SJSA1 (cell line): ENCODE data around the gene INMT. TPM values are rescaled to one million over a fixed set of nuclear protein-coding genes. Genes with fewer than 3 reads are reported as not detected.
"Not testable (repeated sequence)": the region's sequence is repeated elsewhere in the genome, so short reads cannot be mapped to it uniquely, and the experiment has no call there.

Experiments
- DNase-seq, 2 experiments: peaks; one replicate each; pipeline ENCODE4 v3.0.0-alpha.2; 2015 to 2020; ENCODE audit warnings: low spot score in 2 of 2, low read depth in 1 of 2
- H3K27ac ChIP-seq: fragments of 250-450 bp; sonication (Bioruptor Pico); 2 replicates; pipeline ENCODE4 v1.5.1; 2020; ENCODE audit warnings: mild to moderate bottlenecking, moderate library complexity
- H3K27me3 ChIP-seq: fragments of 250-450 bp; sonication (Bioruptor Pico); replicated peaks from 2 replicates; pipeline ENCODE4 v1.5.1; 2020; ENCODE audit warnings: mild to moderate bottlenecking, moderate library complexity
- H3K36me3 ChIP-seq: fragments of 250-450 bp; sonication (Bioruptor Pico); 2 replicates; pipeline ENCODE4 v1.5.1; 2020; ENCODE audit warnings: mild to moderate bottlenecking
- H3K4me1 ChIP-seq: fragments of 250-450 bp; sonication (Bioruptor Pico); replicated peaks from 2 replicates; pipeline ENCODE4 v1.6.1; 2021; ENCODE audit warnings: mild to moderate bottlenecking
- H3K4me3 ChIP-seq: fragments of 250-450 bp; sonication (Bioruptor Pico); 2 replicates; pipeline ENCODE4 v1.5.1; 2020; ENCODE audit warnings: mild to moderate bottlenecking
- H3K9me3 ChIP-seq: fragments of 250-450 bp; sonication (Bioruptor Pico); replicated peaks from 2 replicates; pipeline ENCODE4 v1.5.1; 2020; ENCODE audit warnings: mild to moderate bottlenecking
- total RNA-seq: library from RNA; depleted of rRNA; stranded (reverse); fragments of >200 nt; shearing (Covaris generic); gene quantifications from 2 replicates; pipeline ENCODE4 v1.2.3, GENCODE V29; 2014

Gene INMT
- total RNA-seq, 1 experiment from 2014 or later, result 0.08 TPM

GRCh38 chr7:30717181-30717580, 34.8 kb upstream of the INMT start:
- no peak for DNase-seq
- Histone ChIP-seq H3K36me3 (no peaks in the 10 kb centered on the region), H3K27ac (no peak overlapping the region), H3K27me3 (0 out of 2 replicates have a peak, but pooled peaks cover 4% of the 10 kb centered on the region), H3K9me3 (peaks cover 4% of the 10 kb centered on the region; the same call in 1 of the 2 replicates), H3K4me3 (no peak overlapping the region), H3K4me1 (no peaks in the 10 kb centered on the region)

- not testable (repeated sequence) for H3K4me3 ChIP-seq, H3K9me3 ChIP-seq, H3K4me1 ChIP-seq, H3K36me3 ChIP-seq, DNase-seq, H3K27ac ChIP-seq, H3K27me3 ChIP-seq
These were observed 32.5 kb upstream of the INMT start for GRCh38 chr7:30719434-30719833.

DNA sequence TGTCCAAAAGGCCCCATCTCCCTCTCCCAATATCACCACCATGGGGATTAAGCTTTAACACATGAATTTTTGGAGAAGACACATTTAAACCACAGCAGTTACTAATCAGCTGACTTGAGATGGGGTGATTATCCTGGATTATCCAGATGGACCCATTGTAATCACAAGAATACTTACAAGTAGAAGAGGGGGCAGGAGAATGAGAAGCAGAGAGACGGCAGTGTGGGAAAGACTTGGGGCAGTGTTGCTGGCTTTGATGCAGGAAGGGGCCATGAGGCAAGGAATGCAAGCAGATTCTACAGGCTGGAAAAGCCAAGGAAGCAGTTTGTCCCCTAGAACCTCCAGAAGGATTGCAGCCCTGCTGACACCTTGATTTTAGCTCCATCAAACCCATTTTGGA, 30.7 kb upstream of the INMT start:
- peaks cover 12% of the 10 kb centered on the region for H3K27me3 ChIP-seq
- peaks cover 4% of the 10 kb centered on the region; the same call in 1 of the 2 replicates for H3K9me3 ChIP-seq
- H3K36me3 ChIP-seq, result no peaks in the 10 kb centered on the region
- H3K4me1 ChIP-seq, result no peaks in the 10 kb centered on the region
- no peak overlapping the region for H3K4me3 ChIP-seq
- no peak for DNase-seq
- H3K27ac ChIP-seq, result no peak overlapping the region

DNA sequence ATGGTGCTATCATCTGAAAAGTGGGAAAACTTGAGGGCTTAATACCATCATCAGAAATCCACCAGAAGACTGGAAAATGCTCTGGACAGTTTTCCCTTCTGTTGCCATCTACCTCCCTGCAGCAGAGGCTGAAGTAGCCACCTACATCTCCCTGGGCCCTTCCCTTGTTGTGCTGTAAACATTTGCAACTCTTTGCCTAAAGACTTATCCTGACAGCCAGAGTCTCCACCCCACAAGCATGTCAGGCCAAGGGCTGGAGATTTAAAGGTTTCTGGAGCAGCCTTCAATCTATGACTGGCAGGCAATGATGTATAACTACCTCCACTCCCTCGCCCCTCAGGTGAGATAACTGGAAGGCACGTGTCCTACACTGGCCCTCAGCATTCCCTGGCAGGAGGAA, 29.7 kb upstream of the INMT start:
- H3K36me3 ChIP-seq, result no peaks in the 10 kb centered on the region

GRCh38 chr7:30722671-30723070, 29.3 kb upstream of the INMT start:
- H3K4me1 ChIP-seq, result no peaks in the 10 kb centered on the region
- no peak overlapping the region for H3K27ac ChIP-seq
- no peak for DNase-seq

More for the DNA sequence above, 29.7 kb upstream of the INMT start:
- Histone ChIP-seq H3K9me3 (peaks cover 4% of the 10 kb centered on the region; the same call in 1 of the 2 replicates), H3K4me1 (no peaks in the 10 kb centered on the region), H3K27me3 (peaks cover 12% of the 10 kb centered on the region), H3K4me3 (no peak overlapping the region), H3K27ac (no peak overlapping the region)
- no peak for DNase-seq

GRCh38 chr7:30723776-30724175, 28.2 kb upstream of the INMT start:
- no peak overlapping the region for H3K27ac ChIP-seq
- no peaks in the 10 kb centered on the region for H3K4me1 ChIP-seq
- no peaks in the 10 kb centered on the region for H3K9me3 ChIP-seq
- no peak for DNase-seq
- peaks cover 18% of the 10 kb centered on the region for H3K27me3 ChIP-seq
- no peak overlapping the region for H3K4me3 ChIP-seq
- H3K36me3 ChIP-seq, result no peaks in the 10 kb centered on the region

More at GRCh38 chr7:30722671-30723070, 29.3 kb upstream of the INMT start:
- Histone ChIP-seq H3K27me3 (peaks cover 12% of the 10 kb centered on the region), H3K9me3 (peaks cover 4% of the 10 kb centered on the region; the same call in 1 of the 2 replicates), H3K36me3 (no peaks in the 10 kb centered on the region), H3K4me3 (no peak overlapping the region)

DNA sequence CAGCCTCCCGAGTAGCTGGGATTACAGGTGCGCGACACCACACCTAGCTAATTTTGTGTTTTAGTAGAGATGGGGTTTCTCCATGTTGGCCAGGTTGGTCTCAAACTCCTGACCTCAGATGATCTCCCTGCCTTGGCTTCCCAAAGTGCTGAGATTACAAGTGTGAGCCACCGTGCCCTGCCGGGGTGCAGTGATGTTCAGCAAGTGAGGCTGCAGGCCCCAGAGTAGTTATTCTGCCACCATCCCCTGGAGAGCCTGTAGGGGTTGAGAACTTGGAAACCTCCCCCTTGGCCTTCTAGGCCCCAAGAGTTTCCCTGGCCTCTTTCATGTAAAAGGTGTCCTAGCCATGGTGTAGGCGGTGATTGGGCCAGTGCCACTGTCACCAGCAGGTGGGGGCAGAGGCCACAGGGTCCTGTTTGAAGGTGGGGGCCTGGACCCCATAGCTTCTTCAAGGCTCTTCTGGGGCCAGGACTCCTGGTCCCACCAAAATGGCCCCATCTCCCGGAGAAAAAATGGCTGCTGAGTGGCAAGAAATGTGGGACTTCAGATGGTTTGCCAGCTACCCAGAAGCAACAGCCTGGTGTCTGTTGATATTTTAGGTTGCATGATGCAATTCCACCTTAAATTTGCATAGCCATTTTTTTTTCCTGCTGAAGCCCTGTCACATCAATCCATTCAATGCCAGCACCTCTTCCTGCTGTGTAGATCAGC, 25.5 kb upstream of the INMT start:
- H3K4me3 ChIP-seq, result no peak overlapping the region
- H3K36me3 ChIP-seq, result no peaks in the 10 kb centered on the region
- peaks cover 37% of the 10 kb centered on the region for H3K27me3 ChIP-seq
- no peak for DNase-seq
- H3K9me3 ChIP-seq, result no peaks in the 10 kb centered on the region; the same call in 1 of the 2 replicates
- H3K27ac ChIP-seq, result no peak overlapping the region
- H3K4me1 ChIP-seq, result no peaks in the 10 kb centered on the region

GRCh38 chr7:30727061-30727945, 24.6 kb upstream of the INMT start:
- DNase-seq, result no peak
- Histone ChIP-seq H3K4me1 (no peaks in the 10 kb centered on the region), H3K27me3 (peaks cover 37% of the 10 kb centered on the region), H3K27ac (no peak overlapping the region), H3K4me3 (no peak overlapping the region), H3K9me3 (no peaks in the 10 kb centered on the region; the same call in 1 of the 2 replicates), H3K36me3 (no peaks in the 10 kb centered on the region)

- no peak overlapping the region for H3K27ac ChIP-seq
- no peak for DNase-seq
- no peaks in the 10 kb centered on the region; the same call in 1 of the 2 replicates for H3K9me3 ChIP-seq
- H3K4me3 ChIP-seq, result no peak overlapping the region
- H3K27me3 ChIP-seq, result peaks cover 41% of the 10 kb centered on the region
- H3K36me3 ChIP-seq, result no peaks in the 10 kb centered on the region
- no peaks in the 10 kb centered on the region for H3K4me1 ChIP-seq
These were observed 23.3 kb upstream of the INMT start for GRCh38 chr7:30728591-30729100.

GRCh38 chr7:30729642-30730041, 22.3 kb upstream of the INMT start:
- Histone ChIP-seq H3K36me3 (no peaks in the 10 kb centered on the region), H3K4me3 (no peak overlapping the region), H3K4me1 (no peaks in the 10 kb centered on the region), H3K9me3 (no peaks in the 10 kb centered on the region; the same call in 1 of the 2 replicates), H3K27me3 (peaks cover 39% of the 10 kb centered on the region), H3K27ac (no peak overlapping the region)
- no peak for DNase-seq

GRCh38 chr7:30730097-30730496, 21.8 kb upstream of the INMT start:
- DNase-seq, result no peak
- no peaks in the 10 kb centered on the region for H3K36me3 ChIP-seq
- H3K4me1 ChIP-seq, result no peaks in the 10 kb centered on the region
- H3K27ac ChIP-seq, result no peak overlapping the region
- H3K9me3 ChIP-seq, result no peaks in the 10 kb centered on the region; the same call in 1 of the 2 replicates
- no peak overlapping the region for H3K4me3 ChIP-seq
- peaks cover 35% of the 10 kb centered on the region for H3K27me3 ChIP-seq

GRCh38 chr7:30730996-30731395, 20.9 kb upstream of the INMT start:
- Histone ChIP-seq H3K27me3 (peaks cover 30% of the 10 kb centered on the region), H3K27ac (no peak overlapping the region), H3K36me3 (no peaks in the 10 kb centered on the region), H3K4me1 (no peaks in the 10 kb centered on the region), H3K9me3 (no peaks in the 10 kb centered on the region; the same call in 1 of the 2 replicates), H3K4me3 (no peak overlapping the region)
- no peak for DNase-seq

- Histone ChIP-seq H3K27me3 (peaks cover 30% of the 10 kb centered on the region), H3K4me1 (no peaks in the 10 kb centered on the region), H3K27ac (no peak overlapping the region), H3K4me3 (no peak overlapping the region), H3K36me3 (no peaks in the 10 kb centered on the region), H3K9me3 (no peaks in the 10 kb centered on the region; the same call in 1 of the 2 replicates)
- DNase-seq, result no peak
These were observed 20.4 kb upstream of the INMT start for GRCh38 chr7:30731581-30731980.

GRCh38 chr7:30732606-30733005, 19.3 kb upstream of the INMT start:
- Histone ChIP-seq H3K4me3 (no peak overlapping the region), H3K27me3 (peaks cover 30% of the 10 kb centered on the region), H3K27ac (no peak overlapping the region), H3K4me1 (no peaks in the 10 kb centered on the region), H3K36me3 (no peaks in the 10 kb centered on the region), H3K9me3 (no peaks in the 10 kb centered on the region; the same call in 1 of the 2 replicates)
- DNase-seq, result no peak
